Stimulated activated CD4-positive, alpha-beta T cell treated with anti-CD3 and anti-CD28 coated beads, Interleukin-12 subunit alpha, Interleukin-12 subunit beta, amount 100 ng/mL, for 4 hours (primary cell): ENCODE measurements around the gene CAB39.
A peak's percentile ranks its signal among the peaks of the same experiment; 100 is the strongest.

Source experiments
- DNase-seq: peaks from one replicate; pipeline ENCODE4 v3.0.0-alpha.2; 2020

Gene CAB39

DNA sequence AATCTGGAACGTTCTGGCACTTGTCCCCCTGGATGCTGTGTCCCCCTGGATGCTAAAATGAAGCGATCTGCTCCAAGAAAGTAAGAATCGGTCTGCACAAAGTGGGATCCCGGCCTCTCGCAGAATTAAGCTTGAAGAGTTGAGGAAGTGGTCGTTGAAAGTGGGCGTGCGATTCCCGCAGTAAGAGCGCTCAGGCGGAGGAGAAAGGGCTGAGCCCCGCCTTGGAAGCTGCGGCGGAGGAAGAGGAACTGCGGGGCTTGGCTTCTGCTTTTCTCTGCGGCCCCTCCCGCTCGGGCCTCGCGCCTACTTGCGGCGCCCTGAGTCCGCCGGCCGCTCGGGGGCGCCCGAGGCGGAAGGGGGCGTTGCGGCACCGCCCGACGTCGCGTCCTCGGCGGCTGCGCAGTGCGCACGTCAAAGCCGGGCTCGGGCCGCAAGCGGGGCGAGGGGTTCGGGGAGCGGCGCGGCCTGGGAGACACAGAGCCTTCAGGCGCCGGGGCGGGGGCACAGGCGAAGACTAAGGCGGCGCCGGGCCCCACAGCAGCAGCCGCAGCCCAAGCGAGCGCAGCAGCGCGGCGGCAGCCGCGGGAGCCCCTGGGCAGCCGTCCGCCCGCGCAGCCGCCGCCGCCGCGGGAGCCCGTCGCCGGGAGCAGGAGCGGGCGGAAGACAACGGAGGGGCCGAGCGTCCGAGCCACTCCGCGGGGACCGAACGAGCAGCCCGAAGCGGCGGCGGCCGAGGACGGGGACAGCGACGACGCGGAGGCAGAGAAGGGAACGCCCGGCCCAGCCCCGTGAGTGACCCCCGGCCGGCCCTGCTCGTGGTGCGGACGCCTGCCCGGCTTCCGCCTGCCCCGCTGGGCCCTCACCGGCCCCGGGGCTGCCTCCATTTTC lies at the start of gene CAB39:
Gene CAB39 (plus strand): TSS at position 400 of the 888 bp plus-strand sequence. CDS start 47,160 bp downstream, outside the sequence.
- peak; percentile 86 for DNase-seq

DNA sequence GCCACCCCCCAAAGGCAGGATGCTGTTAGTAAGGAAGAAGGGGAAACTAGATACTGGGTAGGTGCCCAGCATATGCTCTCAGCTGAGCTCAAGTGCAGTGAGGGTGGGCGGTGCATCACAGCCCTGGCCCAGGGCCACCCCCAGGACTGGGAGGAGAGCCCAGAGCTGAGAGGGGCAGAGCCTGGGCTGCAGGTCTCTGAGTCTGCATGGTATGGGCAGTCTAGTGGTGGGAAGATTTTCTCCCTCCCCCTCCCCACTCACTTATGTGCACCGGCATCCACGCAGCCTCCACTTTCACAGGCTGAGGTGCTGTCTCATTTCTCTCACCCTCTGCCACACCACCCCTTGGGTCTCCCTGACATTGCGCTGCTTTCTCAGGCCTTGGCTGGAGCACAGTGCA lies 48.5 kb upstream of the CAB39 start:
- DNase-seq = no peak

DNA sequence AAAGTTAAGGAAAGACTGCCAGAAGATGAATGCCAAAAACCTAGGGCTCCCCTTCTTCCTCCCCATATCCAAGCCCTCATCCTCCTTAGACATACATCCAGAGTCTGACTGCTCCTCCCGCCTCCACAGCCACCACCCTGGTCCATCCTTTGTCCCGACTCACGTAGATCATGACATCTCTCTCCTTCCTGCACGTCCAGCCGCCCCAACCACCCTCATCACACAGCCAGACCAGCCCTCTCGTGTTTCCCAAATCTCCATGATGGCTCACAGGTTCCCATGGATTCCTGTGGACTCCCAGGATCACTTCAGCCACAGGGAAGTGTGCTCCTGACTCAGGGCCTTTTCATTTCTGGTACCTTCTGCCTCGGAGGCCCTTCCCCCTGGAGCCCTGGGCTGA lies 47.8 kb upstream of the CAB39 start:
- no peak for DNase-seq

DNA sequence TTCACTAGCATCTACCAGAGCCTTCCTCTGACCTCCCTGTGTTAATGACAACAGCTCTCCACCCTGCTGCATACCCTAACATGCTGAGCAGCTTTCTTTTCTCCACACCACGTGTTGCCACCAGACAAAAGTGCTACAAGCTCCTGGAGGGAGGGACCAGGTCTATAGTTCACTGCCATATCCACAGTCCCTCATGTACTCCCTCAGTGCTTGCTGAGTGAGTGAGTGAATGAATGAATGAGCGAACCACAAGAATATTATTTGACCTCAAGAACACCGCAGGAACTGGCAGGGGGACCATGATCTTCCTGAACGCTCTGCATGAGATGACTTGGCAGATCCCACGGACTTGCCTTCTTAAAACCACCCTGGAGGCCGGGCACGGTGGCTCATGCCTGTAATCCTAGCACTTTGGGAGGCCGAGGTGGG lies 47.4 kb upstream of the CAB39 start:
- DNase-seq = no peak

DNA sequence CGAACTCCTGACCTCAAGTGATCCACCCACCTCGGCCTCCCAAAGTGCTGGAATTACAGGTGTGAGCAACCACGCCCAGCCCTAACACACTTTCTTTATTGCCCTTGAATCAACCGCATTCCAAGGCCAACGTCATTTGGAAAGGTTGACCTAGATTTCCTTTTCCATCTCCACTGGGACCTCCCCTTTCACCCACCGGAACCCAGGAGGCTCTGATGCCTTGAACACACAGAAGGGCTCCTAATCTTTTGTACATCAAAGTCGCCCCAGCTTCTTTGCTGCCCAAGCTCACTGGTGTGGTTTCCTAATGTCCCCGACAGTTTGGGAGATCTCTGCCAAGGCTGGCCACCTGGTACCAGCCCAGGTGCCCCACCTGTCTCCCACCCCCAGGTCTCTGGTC lies 46.2 kb upstream of the CAB39 start:
- no peak for DNase-seq

DNA sequence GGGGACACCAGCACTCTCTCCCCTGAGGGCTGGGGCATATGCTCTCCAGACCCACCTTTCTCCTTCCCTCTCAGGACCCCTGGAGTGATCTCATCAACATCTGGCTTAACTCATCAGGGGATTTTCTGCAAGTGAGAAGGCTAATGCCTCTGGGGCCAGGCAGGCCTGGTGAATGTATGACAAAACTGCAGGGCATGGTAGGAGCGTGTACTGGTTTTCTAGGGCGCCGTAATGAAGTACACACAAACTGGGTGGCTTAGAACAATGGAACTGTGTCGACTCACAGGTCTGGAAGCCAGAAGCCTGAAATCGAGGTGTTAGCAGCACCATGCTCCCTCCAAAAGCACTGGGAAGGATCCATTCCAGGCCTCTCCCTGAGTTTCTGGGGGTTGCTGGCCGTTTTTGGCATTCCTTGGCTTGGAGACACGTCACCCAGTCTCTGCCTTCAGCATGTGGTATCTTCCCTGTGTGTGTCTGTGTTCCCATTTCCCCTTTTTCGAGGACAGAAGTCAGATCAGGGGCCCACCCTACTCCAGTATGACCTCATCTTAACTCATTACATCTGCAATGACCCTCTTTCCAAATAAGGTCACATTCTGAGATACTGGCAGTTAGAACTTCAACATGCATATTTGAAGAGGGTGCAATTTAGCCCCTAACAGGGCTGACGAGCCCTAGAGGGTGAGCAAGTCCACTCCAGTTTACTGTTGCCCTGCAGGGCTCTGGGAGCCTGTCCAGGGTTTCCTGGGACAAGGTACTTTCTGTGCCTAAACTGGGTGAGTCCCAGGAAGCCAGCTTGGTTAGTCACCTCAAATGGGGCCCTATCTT lies 45.5 kb upstream of the CAB39 start:
- DNase-seq = no peak

DNA sequence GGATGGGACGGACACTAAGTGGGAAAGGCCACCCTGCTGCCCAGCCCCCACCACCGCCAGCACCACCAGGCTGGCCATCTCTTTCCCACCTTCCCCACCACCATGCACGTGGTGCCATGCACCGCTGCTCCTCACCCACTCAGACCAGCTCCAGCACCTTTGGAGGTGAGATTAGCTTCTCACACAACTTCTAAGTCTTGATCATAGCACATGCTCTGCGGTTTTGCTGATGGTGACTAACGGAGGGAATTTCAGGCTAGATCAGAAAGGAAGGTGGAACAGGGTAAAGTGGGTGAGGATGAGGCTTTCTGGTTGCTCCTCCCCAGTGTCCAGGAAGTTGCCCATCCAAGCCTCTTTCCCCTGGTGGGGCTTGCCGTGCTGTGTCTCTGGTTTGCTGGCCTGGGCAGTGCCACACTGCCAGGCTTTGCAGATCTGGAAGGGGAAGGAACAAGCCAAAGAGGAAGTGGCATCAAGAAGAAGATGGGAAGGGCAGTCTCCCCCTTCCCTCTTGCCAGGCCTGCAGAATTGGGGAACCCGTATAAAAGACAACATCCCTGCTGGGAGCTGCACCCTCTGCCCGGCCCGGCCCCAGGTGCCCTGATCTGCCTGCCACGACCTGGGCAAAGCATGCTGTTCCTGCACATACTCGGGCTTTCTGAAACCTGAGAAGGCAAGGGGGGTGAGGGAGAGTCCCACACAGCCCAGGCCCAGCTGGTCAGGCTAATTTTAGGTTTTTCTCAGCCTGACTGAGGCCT lies 44.3 kb upstream of the CAB39 start:
- no peak for DNase-seq

DNA sequence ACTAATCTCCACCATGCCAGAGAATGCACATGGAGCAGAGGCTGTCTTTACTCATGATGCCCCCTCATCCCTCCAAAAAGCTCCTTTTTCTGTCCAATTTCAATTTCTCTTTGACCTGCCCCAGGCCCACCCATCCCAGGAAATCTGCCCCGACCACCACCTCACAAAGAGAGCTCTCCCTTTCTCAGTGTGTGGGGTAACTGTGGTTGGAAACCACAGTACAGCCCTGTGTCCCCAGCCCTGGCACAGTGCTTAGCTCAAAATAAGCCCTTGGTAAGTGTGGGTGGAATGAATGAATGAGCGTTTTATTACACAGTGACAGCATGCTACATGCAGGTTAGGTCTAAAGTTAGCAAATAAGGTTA lies 43.7 kb upstream of the CAB39 start:
- no peak for DNase-seq

DNA sequence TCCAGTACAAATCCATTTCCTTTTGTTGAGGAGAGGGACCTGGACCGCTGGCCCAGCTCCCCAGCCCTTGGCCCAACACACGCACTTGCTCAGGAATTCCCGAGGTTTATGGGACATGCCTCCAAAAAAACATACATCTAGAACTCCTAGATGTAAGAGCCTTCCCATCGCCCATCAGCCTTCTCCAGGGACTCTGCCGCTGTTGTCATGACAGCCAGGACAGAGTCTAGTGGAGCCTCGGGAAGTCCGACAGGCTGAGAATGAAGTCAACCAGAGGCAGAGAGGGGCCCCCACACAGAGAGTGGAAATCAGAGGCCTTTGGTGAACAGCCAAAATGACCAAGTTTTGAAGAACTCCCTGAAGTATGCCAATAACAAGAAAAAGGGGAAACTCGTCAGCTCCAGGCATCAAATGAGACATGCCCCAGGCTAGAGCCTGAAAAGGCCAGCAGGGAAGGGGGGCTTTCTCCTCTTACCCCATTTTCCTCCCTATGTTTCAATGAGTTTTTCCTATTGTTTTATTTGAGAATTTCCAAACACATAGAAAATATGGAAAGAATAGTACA lies 43.2 kb upstream of the CAB39 start:
- DNase-seq = no peak

DNA sequence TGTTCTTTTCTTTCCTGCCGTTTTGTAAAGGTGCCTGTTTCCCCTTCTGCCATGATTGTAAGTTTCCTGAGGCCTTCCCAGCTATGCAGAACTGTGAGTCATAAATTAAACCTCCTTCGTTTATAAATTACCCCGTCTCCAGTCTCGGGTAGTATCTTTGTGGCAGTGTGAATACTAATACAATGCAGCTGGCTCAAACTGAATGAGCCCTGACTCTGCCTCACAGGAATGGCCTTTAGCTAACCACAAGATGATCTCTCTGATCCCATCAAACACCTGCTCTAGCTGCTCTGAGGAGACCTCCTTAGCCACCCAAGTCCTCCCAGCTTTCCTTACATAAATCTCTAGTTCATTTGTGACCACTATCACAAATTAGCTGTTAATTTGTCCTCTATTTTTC lies 41.5 kb upstream of the CAB39 start:
- DNase-seq = no peak

DNA sequence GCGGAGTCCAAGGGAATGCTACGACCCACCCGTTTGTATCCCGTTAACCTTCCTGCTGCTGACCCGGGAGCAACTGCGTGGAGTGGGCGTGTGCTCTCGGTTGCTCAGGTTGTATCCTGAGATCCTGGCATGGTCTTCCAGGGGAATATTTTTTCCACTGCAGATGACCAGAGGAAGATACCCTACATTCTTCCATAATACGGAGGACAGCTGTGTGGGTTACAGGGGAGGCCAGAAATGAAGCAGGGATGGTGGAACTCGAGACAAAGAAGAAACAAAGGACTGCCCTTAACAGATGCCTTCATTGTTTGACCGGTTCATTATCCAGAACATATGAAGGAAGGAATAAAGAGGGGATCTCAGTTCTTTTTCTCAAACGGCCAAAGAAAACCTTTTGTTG lies 39.8 kb upstream of the CAB39 start:
- DNase-seq = no peak

DNA sequence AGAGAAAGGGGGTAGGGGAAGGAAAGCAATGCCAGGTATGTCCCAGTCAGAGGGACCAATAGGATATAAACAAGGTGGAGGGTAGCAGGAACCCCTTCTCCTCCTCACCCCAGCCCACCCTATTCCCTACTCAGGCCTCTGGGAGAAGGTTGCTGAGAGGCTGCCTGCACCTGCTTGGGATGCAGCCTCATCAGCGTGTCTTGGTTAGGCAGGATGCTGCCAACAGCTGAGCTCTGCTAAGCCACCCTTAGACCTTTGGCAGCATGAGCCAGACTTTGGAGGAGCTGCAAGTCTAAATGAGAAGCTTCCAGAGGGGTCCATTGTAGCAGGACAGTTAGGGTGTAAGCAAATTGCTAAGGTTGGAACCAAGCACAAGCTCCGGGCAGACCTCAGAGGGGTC lies 38.2 kb upstream of the CAB39 start:
- DNase-seq = no peak

DNA sequence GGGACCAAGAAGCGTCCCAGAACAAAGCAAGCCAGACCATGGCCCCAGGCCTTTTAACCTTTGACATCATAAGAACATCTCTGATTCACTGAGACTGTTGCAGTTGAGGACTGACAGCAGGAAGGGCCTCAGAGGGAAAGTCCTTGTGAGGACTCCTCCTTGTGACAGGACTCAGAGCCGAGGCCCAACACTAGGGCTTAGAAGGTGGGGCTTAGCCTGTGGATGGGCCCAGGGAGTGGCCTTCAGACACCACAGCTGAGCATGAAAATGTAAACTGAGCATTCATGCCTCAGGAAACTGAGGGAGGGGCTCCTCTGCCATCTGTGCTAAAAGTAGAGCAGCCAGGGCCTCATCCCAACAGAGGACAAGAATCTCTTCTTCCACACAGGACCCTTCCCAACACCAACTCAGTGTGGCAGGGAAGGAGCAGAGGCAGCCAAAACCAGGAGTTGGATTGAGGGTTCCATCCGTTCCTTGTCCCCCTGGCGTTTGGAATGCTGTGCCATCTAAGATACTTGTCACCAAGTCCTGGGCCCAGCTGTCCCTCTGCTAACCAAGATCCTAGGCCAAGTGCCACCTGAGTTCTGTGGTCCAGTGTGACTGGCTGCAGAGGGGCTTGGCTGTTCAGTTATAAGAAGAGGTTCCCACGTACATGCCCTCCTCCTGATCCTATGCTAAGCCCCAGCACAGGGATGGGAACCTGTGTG lies 37.5 kb upstream of the CAB39 start:
- no peak for DNase-seq

DNA sequence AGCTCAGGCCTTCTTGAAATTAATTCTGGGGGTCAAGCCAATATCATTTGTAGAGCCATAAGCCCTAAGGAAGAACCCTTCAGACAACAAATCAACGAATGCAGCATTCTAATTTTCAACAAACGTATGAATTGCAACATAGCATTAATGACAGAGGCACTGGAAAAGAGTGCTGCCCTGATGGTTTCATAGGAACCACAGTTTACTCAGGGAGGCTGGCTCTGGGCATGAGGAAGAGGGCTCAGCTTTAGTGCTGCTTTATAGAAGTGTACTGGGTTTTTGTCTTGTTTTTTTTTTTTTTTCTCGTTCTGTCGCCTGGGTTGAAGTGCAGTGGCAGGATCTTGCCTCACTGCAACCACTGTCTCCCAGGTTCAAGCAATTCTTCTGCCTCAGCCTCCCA lies 36.1 kb upstream of the CAB39 start:
- no peak for DNase-seq

DNA sequence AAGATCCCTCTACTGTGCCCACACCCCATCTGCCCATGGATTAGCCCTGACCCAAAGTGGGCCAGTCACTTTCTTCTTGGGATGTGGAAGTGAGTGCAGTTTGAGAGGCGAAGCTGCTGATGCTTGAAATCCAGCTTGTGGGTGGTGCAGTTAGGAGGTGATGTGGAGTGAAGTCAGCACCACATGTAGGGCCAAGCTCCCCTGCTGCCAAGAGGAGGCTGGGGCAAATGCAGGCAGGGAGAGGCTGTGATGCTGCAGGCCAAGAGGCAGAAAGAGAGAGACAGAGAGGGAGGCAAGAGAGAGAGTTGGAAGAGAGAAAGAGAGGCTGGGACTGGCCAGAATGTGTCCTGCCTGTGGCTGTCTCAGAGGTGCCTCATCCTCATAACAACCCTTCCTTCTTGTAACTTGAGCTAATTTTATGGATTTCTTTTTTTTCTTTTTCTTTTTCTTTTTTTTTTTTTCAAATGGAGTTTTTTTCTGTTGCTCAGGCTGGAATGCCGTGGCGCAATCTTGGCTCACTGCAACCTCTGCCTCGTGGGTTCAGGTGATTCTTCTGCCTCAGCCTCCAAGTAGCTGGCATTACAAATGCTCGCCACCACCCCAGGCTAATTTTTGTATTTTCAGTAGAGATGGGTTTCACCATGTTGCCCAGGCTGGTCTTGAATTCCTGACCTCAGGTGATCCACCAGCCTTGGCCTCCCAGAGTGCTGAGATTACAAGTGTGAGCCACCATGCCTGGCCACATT lies 35.3 kb upstream of the CAB39 start:
- no peak for DNase-seq

DNA sequence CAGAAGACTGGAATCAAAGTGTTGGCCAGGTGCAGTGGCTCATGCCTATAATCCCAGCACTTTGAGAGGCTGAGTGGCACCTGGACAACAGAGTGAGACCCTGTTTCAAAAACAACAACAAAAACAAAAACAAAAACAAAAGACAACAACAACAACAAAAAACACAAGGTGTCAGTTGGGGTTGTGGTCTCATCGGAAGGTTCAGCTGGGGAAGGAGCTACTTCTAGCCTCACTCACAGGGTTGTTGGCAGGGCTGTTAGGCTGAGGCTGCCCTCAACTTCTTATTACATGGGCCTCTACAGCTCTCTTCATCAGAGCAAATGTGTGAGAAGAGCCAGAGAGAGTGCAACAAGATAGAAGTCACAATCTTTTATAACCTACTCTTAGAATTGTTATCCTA lies 34.6 kb upstream of the CAB39 start:
- no peak for DNase-seq

DNA sequence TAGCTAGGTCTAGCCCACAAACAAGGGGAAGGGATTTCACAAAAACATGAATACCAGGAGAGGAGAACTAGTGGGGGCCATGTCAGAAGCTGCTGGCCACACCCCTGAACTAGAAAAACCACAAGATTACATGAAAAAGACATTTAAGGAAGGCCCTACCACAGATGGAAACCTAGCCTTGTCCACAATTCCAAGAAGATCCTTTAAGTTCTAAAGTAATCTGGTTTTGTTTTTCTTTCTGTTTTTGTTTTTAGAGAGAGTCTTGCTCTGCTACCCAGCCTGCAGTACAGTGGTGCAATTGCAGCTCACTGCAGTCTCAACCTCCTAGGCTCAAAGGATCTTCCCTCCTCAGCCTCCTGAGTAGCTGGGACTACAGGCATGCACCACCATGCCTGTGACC lies 34.2 kb upstream of the CAB39 start:
- DNase-seq = no peak

DNA sequence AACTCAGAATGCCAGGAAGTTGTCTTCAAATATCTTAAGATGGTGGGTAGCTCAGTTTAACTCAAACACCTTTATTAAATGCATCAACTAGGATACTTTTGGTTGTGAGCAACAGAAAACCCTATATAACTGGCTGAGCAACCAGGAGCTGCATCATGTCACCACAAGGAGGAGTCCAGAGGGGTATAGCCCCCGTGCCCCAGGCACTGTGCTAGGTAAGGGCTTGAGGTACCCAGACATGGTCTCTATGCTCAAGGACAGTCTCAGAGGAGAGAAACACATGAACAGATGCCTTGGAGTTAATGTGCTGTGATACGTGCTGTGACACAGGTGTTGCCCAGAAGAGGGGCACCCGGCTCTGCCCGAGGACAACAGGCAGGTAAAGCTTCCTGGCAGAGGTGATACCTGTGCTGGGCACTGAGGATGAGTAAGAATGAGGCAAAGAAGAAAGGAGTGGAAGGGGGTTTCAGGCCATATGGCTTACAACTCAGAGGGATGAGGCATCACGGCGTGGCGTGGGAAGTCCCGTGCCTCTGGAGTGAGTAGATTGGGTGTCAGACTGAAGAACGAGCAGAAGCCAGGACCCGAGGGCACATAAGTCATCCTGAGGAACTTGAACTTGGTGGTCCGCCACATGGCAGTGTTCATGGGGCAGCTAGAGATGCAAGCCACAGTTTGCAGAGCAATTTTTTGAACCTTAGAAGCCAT lies 32.0 kb upstream of the CAB39 start:
- no peak for DNase-seq

DNA sequence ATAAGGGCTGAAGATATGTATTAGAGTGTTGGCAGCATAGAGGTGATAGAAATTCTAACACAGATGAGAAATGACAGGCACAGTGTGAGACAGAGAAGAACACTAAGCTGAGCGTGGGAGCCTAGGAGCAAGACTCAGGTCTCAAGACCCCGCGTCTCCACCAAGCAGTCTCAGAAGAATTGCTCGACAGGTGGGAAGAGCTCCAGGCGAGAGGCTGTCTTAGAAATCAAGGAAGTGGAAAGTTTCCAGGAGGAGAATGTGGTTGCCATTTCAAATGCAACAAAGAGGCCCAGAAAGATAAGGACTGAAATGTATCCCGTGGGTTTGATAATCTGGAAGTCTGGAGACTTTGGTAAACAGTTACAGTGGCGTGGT lies 31.5 kb upstream of the CAB39 start:
- DNase-seq = no peak

DNA sequence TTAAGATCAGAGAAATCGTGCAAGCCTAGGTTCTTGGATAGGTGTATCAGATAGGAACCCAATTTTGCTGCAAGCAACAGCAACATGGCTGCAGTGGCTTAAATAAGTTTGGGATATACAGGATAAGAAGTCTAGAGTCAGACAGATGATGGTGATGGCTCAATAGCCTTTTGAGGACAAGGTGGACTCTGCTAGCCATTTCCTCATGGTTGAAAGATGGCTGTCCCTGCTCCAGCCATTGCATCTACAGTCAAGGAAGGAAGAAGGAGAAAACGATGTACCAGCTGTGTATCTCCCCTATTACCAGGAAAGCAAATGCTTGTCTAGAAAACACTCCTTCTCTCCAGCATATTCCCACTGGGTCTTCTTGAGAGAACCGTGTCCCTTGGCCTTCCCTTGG lies 30.1 kb upstream of the CAB39 start:
- no peak for DNase-seq
